ENCODE measurements around the gene MKRN3. TPM values are rescaled to one million over a fixed set of nuclear protein-coding genes. Genes with fewer than 3 reads are reported as not detected.

MKRN3 gene
- total and polyA plus RNA-seq, 2 of the 8 experiments (the other 6 are each of a cell fraction or from before 2014, with no cell fraction given) = not detected

DNA sequence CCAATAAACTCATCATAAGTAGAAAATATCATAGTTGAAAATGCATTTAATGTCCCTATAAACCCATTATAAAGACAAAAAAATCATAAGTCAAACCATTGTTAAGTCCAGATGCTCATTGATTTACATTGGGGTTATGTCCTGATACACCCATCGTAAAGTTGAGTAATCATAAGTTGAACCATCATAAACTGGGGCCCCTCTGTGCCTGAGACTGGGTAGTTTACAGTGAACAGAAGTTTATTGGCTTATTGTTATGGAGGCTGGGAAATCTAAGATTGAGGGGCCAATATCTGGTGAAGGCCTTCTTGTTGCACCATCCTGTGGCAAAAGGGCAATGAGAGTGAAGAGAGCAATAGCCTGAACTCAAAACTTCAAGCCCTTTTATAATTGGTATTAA is 10.6 kb downstream of the MKRN3 start:
- Histone ChIP-seq H3K79me1 (ENCODE audit: low read depth, low read length) (no peaks in the 10 kb centered on the region), H3K9ac (replicated peaks in 1 of 4; ENCODE audit: extremely low read depth in 1 of 4, low read depth in 3 of 4, low read length in 3 of 4) (no peak overlapping the region), H3K4me3 (ENCODE audit: extremely low read depth in 1 of 4, insufficient read depth in 2 of 4, low read depth in 3 of 4, low read length in 4 of 4) (no peak overlapping the region), H2AFZ (ENCODE audit: low read length) (no peak overlapping the region), H3K9me3 (ENCODE audit: insufficient read depth in 2 of 2, low read depth in 1 of 2, low read length in 1 of 2) (peaks cover 5 to 18% of the 10 kb centered on the region in 2 experiments), H2BK20ac (ENCODE audit: low read length) (no peak overlapping the region), H3K18ac (ENCODE audit: extremely low read depth, low read length) (no peak overlapping the region), H4K5ac (ENCODE audit: insufficient read length, low read depth, low read length) (no peak overlapping the region), H3K27me3 (replicated peaks in 1 of 4; ENCODE audit: control insufficient read depth in 3 of 4, extremely low read depth in 1 of 4, insufficient read depth in 3 of 4, low read length in 3 of 4) (no peaks in the 10 kb centered on the region), H3K4me1 (replicated peaks in 1 of 4; ENCODE audit: control insufficient read depth in 3 of 4, insufficient read depth in 4 of 4, low read length in 3 of 4) (no peaks in the 10 kb centered on the region), H3K23ac (ENCODE audit: insufficient read length) (no peak overlapping the region), H2BK120ac (replicated peaks; ENCODE audit: low read depth, low read length) (no peak overlapping the region), H3K56ac (replicated peaks; ENCODE audit: insufficient read length, low read depth, low read length) (no peak overlapping the region), H3K4me2 (ENCODE audit: insufficient read depth in 1 of 2, low read depth in 2 of 2, low read length in 2 of 2) (no peak overlapping the region), H2BK15ac (ENCODE audit: low read length) (no peak overlapping the region), H2BK12ac (ENCODE audit: low read depth, low read length) (no peak overlapping the region), H3K4ac (replicated peaks; ENCODE audit: insufficient read length, low read depth, low read length) (no peak overlapping the region), H3K23me2 (ENCODE audit: low read depth, low read length) (no peaks in the 10 kb centered on the region), H4K8ac (ENCODE audit: extremely low read depth, insufficient read depth, low read length) (no peak overlapping the region), H3K36me3 (ENCODE audit: control insufficient read depth in 2 of 4, insufficient read depth in 4 of 4, low read length in 3 of 4) (no peaks in the 10 kb centered on the region), H4K91ac (replicated peaks; ENCODE audit: insufficient read length, low read length) (no peak overlapping the region), H3K14ac (ENCODE audit: insufficient read length) (no peak overlapping the region), H2AK5ac (ENCODE audit: low read depth, low read length) (no peak overlapping the region), H3K79me2 (ENCODE audit: control insufficient read depth in 1 of 2, insufficient read depth in 2 of 2, low read length in 2 of 2) (no peaks in the 10 kb centered on the region), H4K20me1 (replicated peaks in 1 of 2; ENCODE audit: control insufficient read depth in 1 of 2, insufficient read depth in 2 of 2, low read length in 2 of 2) (no peaks in the 10 kb centered on the region), H2BK5ac (ENCODE audit: low read depth, low read length) (no peak overlapping the region), H3K27ac (ENCODE audit: low read depth, low read length) (no peak overlapping the region)
- no peak for FAIRE-seq
- WGBS, 2 experiments (ENCODE audit: extremely low coverage in 1 of 2, insufficient coverage in 1 of 2, insufficient read length in 1 of 2, insufficient replicate concordance in 2 of 2, low coverage in 1 of 2, low lambda C conversion rate in 2 of 2, missing lambda C conversion rate in 1 of 2) = 100% methylated on average over 1 of the region's 1 CpG; no CpG with 5 or more reads in 1 of the 2 experiments
- POLR2A ChIA-PET (ENCODE audit: partially characterized antibody) = no interaction called here
- DNase-seq (ENCODE audit: low read depth in 1 of 2, low spot score in 2 of 2) = no peak
- CTCF ChIA-PET (ENCODE audit: partially characterized antibody) = no interaction called here
- TF ChIP-seq BCL11A (IDR thresholded peaks at IDR 0.05; ENCODE audit: low read depth in 2 of 2, low read length in 2 of 2) = no peak
- TF ChIP-seq HDAC2 (IDR thresholded peaks at IDR 0.05; ENCODE audit: borderline replicate concordance in 1 of 2, low read depth in 2 of 2, low read length in 2 of 2) = no peak
- no peak for TF ChIP-seq SRF (IDR thresholded peaks at IDR 0.05; ENCODE audit: low read depth, low read length)
- TF ChIP-seq SP4 (IDR thresholded peaks at IDR 0.05; ENCODE audit: low read length) = no peak
- TF ChIP-seq GTF2F1 (IDR thresholded peaks at IDR 0.05; ENCODE audit: borderline replicate concordance, low read depth, low read length) = no peak
- TF ChIP-seq CHD1 (IDR thresholded peaks at IDR 0.05; ENCODE audit: low read depth, low read length) = no peak

Data from H1 (cell line).